K562 (cell line): Measurements from ENCODE around the gene GPR176. TPM values are rescaled to one million over a fixed set of nuclear protein-coding genes. Genes with fewer than 3 reads are reported as not detected.

Experiments used
- ATAC-seq: fragments of 200-7000 bp; cut with Tn5 transposase; 3 replicates; pipeline ENCODE4 v1.9.1; 2020; ENCODE audit warnings: moderate library complexity
- BruUV-seq: library from RNA; stranded (reverse); fragments of 400-500 nt; replicated peaks from 2 replicates; lab custom pipeline; 2021; lab: Mats Ljungman, UMichigan
- CTCF ChIA-PET: fragments of 300-600 bp; formaldehyde crosslinking; extraction: SDS; loops from one replicate; lab custom pipeline; 2021; ENCODE audit warnings: low intra/inter-chr PET ratio; lab: Yijun Ruan, JAX
- POLR2A ChIA-PET: fragments of 300-600, 350-650 bp; sonication (Branson Sonifier 250); formaldehyde crosslinking; extraction: SDS; loops from one replicate; lab custom pipeline; 2021; ENCODE audit warnings: antibody characterized with exemption, inconsistent platforms; lab: Yijun Ruan, JAX
- DNase-seq, 4 experiments: peaks; one replicate each; pipeline versions ENCODE4 v3.0.0 to v3.0.0-alpha.2; 2011 to 2018; ENCODE audit warnings: low spot score in 3 of 4, mixed read lengths in 3 of 4; ENCODE audit errors: extremely low read depth in 1 of 4
- FAIRE-seq: peaks from 2 replicates; lab custom pipeline; 2011; peaks lifted over from hg19 to GRCh38; lab: Jason Lieb, UNC
- H2AFZ ChIP-seq: 2 replicates; pipeline ENCODE4 v1.6.0; 2011; ENCODE audit warnings: low read depth, low read length, control low read depth, inconsistent platforms
- H3K27ac ChIP-seq: fragments of 200-600 bp; 3 replicates; pipeline ENCODE4 v1.8.0; 2011; ENCODE audit warnings: low read depth, mild to moderate bottlenecking, control low read depth, inconsistent platforms, low read length, moderate library complexity, mixed read lengths; ENCODE audit errors: extremely low read depth
- H3K27me3 ChIP-seq, 2 experiments: fragments of 300-600 bp in 1 of 2; 2 replicates in 1 of 2; 3 replicates in 1 of 2; pipeline versions ENCODE4 v1.6.0 to v1.8.0; 2011; ENCODE audit warnings: inconsistent platforms in 2 of 2, low read length in 2 of 2, mild to moderate bottlenecking in 1 of 2, mixed read lengths in 1 of 2, moderate library complexity in 1 of 2; ENCODE audit not compliant: control insufficient read depth in 2 of 2, insufficient read depth in 2 of 2
- H3K36me3 ChIP-seq: fragments of 300-600 bp; 3 replicates; pipeline ENCODE4 v1.8.0; 2011; ENCODE audit warnings: mild to moderate bottlenecking, low read length, inconsistent platforms; ENCODE audit not compliant: control insufficient read depth, insufficient read depth
- H3K4me1 ChIP-seq, 2 experiments: fragments of 200-600 bp in 1 of 2; replicated peaks in 1 of 2; 2 replicates in 1 of 2; 3 replicates in 1 of 2; pipeline versions ENCODE4 v1.5.1 to v1.8.0; 2011; ENCODE audit warnings: inconsistent platforms in 2 of 2, low read length in 2 of 2, mild to moderate bottlenecking in 1 of 2, mixed read lengths in 1 of 2, moderate library complexity in 1 of 2; ENCODE audit not compliant: control insufficient read depth in 2 of 2, insufficient read depth in 2 of 2
- H3K4me2 ChIP-seq: 2 replicates; pipeline ENCODE4 v1.6.1; 2011; ENCODE audit warnings: low read length, control low read depth, inconsistent platforms, mixed read lengths; ENCODE audit not compliant: insufficient read depth
- H3K4me3 ChIP-seq: fragments of 200-600 bp; sonication (generic), shearing (Covaris generic); 2 replicates; pipeline ENCODE4 v1.5.1; 2016; ENCODE audit warnings: control low read depth, inconsistent platforms
- H3K79me2 ChIP-seq: fragments of 200-600 bp; 3 replicates; pipeline ENCODE4 v1.8.0; 2011; ENCODE audit warnings: low read length, inconsistent platforms; ENCODE audit not compliant: control insufficient read depth, insufficient read depth
- H3K9ac ChIP-seq, 2 experiments: 2 replicates each; pipeline versions ENCODE4 v1.6.0 to v1.6.1; 2011; ENCODE audit warnings: low read depth in 2 of 2, low read length in 2 of 2, control low read depth in 1 of 2, inconsistent platforms in 1 of 2, mild to moderate bottlenecking in 1 of 2, mixed read lengths in 1 of 2; ENCODE audit not compliant: insufficient read depth in 1 of 2
- H3K9me1 ChIP-seq: one replicate; pipeline ENCODE4 v1.6.0; 2011; ENCODE audit warnings: inconsistent platforms, mild to moderate bottlenecking, low read length, moderate library complexity; ENCODE audit not compliant: control insufficient read depth, insufficient read depth
- H3K9me3 ChIP-seq: replicated peaks from 2 replicates; pipeline ENCODE4 v1.5.1; 2011; ENCODE audit warnings: low read depth, low read length, inconsistent platforms; ENCODE audit not compliant: control insufficient read depth, insufficient read depth
- H4K20me1 ChIP-seq: replicated peaks from 2 replicates; pipeline ENCODE4 v1.6.1; 2011; ENCODE audit warnings: low read length, inconsistent platforms, mixed read lengths; ENCODE audit not compliant: control insufficient read depth, insufficient read depth
- C11orf30 ChIP-seq: fragments of 450-650 bp; IDR thresholded peaks from 2 replicates; pipeline ENCODE4 v1.6.1; 2016; ENCODE audit warnings: low read depth, mild to moderate bottlenecking
- CC2D1A ChIP-seq: fragments of 450-650 bp; IDR thresholded peaks from 2 replicates; pipeline ENCODE4 v1.6.1; 2017; ENCODE audit warnings: mild to moderate bottlenecking
- FOSL1 ChIP-seq: fragments of 200-800 bp; sonication (Bioruptor generic); conservative IDR thresholded peaks from 2 replicates; pipeline ENCODE4 v1.6.1; 2016; ENCODE audit warnings: missing genetic modification characterization, missing compliant biosample characterization
- MCM2 ChIP-seq: fragments of 450-650 bp; IDR thresholded peaks from 2 replicates; pipeline ENCODE4 v1.6.1; 2017; ENCODE audit warnings: low read depth, mild to moderate bottlenecking
- NR1H2 ChIP-seq: sonication (generic); formaldehyde crosslinking; IDR thresholded peaks from 2 replicates; pipeline ENCODE4 v1.4.0; 2020; ENCODE audit warnings: mild to moderate bottlenecking, missing genetic modification reagents
- POLR2AphosphoS5 ChIP-seq: IDR thresholded peaks from 2 replicates; pipeline ENCODE4 v1.6.1; 2011; ENCODE audit warnings: mild to moderate bottlenecking, low read depth, low read length, moderate library complexity; ENCODE audit not compliant: control insufficient read depth, insufficient read depth
- PREB ChIP-seq: sonication (generic); formaldehyde crosslinking; IDR thresholded peaks from 2 replicates; pipeline ENCODE4 v1.8.1; 2023; ENCODE audit warnings: mild to moderate bottlenecking, missing genetic modification reagents
- ZBTB2 ChIP-seq: fragments of 450-650 bp; IDR thresholded peaks from 2 replicates; pipeline ENCODE4 v1.6.1; 2016; ENCODE audit warnings: antibody characterized with exemption
- ZNF699 ChIP-seq: fragments of 250-450 bp; sonication (Bioruptor Pico); IDR thresholded peaks from 2 replicates; pipeline ENCODE4 v1.8.0; 2021; ENCODE audit warnings: mild to moderate bottlenecking, moderate library complexity; ENCODE audit not compliant: insufficient replicate concordance
- in situ Hi-C: fragments of 300-500 bp; cut with MboI; formaldehyde crosslinking; loops from 4 replicates; pipeline ENCODE4 v1.15.0; 2018; ENCODE audit warnings: inconsistent platforms, mixed read lengths
- intact Hi-C: fragments of 100-400 bp; cut with micrococcal nuclease; formaldehyde crosslinking; loops from 2 replicates; pipeline ENCODE4 v1.14.2; 2022
- polyA plus RNA-seq, 8 experiments: library from polyadenylated mRNA; depleted of rRNA in 4 of 8; stranded (reverse) in 5 of 8; unstranded in 3 of 8; fragments of >200 nt; fragmentation: Nextera tagmentation in 2 of 8; fragmentation: Illumina TruSeq in 1 of 8; extraction: Ambion mirVana in 2 of 8; extraction: Trizol in 1 of 8; gene quantifications; 2 replicates each; pipeline versions ENCODE4 v1.2.1 to v1.2.3, GENCODE V29; 2011 to 2014; ENCODE audit warnings: inconsistent platforms in 1 of 8, missing spikeins in 1 of 8
- total RNA-seq, 7 experiments: library from RNA; depleted of rRNA in 6 of 7; stranded (reverse); fragments of >200 nt in 6 of 7; fragmentation: Illumina TruSeq in 2 of 7; extraction: Trizol in 2 of 7; gene quantifications; 2 replicates each; pipeline versions ENCODE4 v1.2.1 to v1.2.3, GENCODE V29; 2011 to 2021; ENCODE audit warnings: low replicate concordance in 1 of 7

The GPR176 gene
- total and polyA plus RNA-seq, 9 of the 15 experiments (the other 6 are each of a cell fraction or from before 2014, with no cell fraction given) = 0.03 to 1.2 (median 0.76) TPM

GRCh38 chr15:39884351-39884750, 35.7 kb downstream of the GPR176 start:
- no peak for ATAC-seq
- Histone ChIP-seq H3K9me3 (no peaks in the 10 kb centered on the region), H3K4me2 (no peak overlapping the region), H3K9me1 (no peaks in the 10 kb centered on the region), H3K9ac (no peak overlapping the region), H3K27ac (no peak overlapping the region), H3K79me2 (no peaks in the 10 kb centered on the region), H4K20me1 (no peaks in the 10 kb centered on the region), H3K36me3 (no peaks in the 10 kb centered on the region), H2AFZ (no peak overlapping the region), H3K27me3 (no peaks in the 10 kb centered on the region), H3K4me3 (no peak overlapping the region), H3K4me1 (peaks cover 0 to 20% of the 10 kb centered on the region in 2 experiments; a peak in 4 of 5 replicates)
- POLR2A ChIA-PET = interaction anchor here (0.7 to 1.5 kb wide), 4 partner anchors 11 to 639 kb away, joined by 3 to 5 read pairs (median 4); no protein-coding TSS in a partner anchor
- in situ Hi-C loops (no loop called here), intact Hi-C loops (no loop called here)
- FAIRE-seq = no peak
- CTCF ChIA-PET = no interaction called here
- TF ChIP-seq C11orf30 (no peak), ZNF699 (no peak), NR1H2 (CRISPR knock-in tag) (no peak), ZBTB2 (no peak), PREB (CRISPR knock-in tag) (no peak), POLR2AphosphoS5 (no peak), CC2D1A (no peak), FOSL1 (tag) (no peak), MCM2 (no peak)
- no peak for DNase-seq
- BruUV-seq = no TSS peak
